Retina (tissue), 1 donor: ENCODE results near the gene EBF3.

Experiments used
- DNase-seq: peaks from one replicate; pipeline ENCODE4 v3.0.0-alpha.2; 2016

EBF3 gene

DNA sequence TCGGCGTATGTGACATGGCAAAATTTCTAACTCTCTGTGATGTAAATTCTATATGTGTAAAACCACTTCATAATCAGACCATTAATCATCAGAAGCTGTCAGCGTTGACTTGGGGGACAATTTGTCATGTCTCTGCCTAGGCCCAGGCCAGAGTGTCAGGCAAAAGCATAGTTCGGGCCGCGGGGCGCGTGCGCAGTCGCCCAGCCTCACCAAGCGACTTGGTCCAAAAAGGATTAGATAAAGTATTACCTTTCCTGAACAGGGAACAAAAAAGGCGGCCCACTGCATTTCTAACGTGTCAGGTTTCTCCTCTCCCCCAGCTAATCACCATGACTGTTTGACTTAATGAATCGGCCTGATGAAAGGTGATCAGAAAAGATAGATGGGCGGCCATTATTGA lies 114.2 kb downstream of the EBF3 start:
- DNase-seq = no peak

DNA sequence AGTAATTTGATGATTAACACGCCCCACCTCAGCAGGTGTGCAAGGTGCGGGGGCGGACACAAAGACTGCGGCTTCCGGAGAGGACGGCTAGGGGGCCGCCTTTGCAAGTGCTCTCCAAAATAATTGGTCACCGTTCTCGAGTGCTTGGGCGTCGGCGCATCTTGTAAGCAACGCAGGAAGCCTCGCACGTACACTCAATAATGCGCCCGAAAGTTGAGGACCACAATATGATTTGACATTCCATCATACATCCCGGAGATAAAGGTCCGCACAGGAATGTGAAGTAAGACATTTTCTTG lies 114.7 kb downstream of the EBF3 start:
- no peak for DNase-seq

DNA sequence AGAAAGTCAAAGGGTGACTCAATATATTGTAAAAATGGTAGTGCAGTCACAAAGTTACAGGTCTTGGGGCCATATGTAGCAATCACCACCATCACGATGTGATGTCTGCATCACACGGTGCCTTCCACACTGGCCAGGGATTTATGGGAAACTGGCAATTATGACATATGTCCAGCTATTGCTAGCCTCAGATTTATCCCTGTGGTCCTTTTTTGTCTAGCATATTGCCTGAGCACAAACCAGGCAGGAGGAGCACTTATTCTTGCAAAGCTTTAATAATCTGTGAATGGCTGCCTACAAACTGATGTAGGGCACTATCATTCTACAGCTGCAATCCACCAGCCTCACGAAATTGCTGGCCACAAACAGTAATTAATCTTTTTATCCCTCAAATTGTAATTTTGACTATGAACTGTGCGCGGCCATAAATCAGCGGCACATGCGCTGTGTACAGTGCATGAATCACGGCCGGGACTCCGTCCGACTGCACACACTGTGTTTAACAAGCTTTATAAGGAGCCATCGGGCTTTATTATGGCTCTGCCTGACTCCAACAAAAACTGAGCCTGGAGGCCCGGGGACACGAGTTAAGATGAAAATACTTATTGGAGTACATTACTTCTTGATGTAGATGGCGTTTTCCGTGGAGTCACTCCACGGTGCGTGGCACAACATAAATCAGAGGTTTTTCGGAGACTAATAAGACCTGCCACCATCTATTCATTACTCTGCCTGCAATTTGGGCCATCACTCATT lies 115.2 kb downstream of the EBF3 start:
- no peak for DNase-seq

DNA sequence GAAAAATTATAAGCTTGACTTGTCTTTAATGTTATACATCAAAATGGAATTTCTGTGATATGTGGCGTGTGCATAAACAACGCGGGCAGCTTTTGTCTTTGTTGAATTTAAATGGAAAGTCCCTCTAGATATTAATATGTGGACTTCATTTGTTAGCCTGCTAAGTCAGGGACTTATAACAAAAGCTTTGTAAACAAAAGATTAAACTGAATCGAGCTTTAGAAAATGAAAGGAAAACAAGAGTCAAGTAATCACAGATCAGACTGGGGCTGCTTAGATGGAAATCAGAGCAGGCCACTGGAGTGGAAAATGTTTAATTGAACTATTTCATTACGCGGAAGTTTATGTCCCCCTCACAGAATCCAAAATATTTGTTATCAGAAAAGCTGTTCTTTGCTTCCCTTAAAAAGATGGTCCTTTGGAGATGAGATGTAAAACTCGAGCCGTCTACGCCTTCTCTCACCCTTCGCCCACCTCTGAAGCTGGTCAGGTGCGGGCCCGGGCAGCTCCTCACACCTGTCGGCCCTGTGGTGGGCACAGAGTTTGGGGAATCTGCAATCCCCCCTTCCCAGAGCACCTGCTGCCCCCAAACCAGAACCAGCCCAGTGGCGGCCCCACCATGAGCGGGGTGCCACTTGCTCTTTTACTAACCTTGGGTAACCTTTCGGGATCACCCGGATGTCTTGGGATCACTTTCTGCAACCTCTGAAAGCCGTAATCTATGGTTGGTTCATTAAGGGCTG lies 116.2 kb downstream of the EBF3 start:
- DNase-seq = no peak

DNA sequence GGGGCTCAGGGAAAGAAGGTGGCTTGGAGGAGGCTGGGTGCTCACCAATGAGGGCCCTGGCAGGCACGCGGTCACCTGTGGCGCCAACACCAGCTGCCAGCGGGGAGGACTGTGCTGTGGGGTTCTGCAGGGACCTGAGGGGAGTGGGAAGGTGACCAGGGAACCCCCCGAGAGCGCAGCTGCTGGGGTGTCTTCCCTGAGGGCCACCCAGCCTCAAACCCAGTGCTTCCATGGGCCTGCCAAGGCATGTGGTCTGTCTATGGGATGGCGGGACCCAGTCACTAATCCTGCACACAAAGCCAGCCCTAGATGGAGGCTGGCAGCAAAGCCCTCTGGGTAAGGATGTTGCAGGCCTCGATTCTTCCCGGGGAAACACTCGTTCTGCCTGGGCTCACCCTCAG lies 117.1 kb downstream of the EBF3 start:
- no peak for DNase-seq

DNA sequence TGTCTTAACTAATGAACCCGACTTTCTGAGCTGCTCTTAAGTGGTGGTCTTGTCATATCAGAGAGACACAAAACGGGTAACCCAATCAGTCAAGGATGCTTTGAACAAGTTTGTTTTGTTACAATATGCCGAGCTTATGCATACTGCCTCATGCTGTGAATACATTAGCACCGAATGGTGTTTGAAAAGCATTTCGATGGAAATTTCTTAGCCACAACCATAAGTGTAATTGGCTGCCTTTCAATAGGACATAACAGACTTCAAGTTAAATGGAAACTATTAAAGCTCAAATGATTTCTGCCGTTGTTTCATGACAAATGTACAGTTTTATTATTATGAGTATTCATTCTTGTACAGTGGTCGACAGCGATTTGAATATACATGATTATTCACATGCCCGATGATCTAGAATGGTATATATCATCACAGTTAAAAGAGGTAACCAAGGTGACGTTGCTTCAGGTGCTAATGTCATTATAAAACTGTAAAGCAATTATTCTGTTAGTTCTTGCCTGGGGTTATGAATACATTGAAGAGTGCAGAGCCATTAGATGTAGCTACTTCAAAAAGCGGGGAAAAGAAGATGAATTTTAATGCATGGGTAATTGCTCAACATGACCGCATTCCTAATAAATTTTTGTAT lies 118.8 kb downstream of the EBF3 start:
- DNase-seq = no peak

DNA sequence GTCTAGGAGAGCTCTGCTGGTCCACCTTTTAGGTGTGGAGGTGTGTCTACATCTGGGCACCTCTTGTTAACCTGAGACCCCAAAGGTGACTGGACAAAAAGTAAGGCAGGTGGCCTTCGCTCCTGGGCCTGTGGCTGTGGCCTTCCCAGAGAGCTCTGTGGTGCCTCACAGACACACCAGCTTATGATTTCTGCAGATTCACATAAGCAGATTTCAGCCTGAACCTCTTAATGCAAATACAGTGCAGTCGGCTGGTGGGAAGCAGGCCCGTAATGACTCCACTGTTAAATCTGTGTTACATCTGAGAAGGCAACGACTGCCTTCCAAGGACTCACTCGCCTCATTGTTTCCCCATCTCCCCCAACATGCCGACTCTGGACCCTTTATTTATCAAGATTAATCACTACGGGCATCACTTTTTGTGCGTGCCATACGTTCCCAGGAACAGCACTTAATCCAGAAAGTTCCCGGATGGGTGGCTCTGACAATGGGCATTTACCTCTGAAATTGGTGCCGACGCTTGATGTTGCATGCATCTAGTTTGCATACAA lies 119.8 kb downstream of the EBF3 start:
- no peak for DNase-seq

DNA sequence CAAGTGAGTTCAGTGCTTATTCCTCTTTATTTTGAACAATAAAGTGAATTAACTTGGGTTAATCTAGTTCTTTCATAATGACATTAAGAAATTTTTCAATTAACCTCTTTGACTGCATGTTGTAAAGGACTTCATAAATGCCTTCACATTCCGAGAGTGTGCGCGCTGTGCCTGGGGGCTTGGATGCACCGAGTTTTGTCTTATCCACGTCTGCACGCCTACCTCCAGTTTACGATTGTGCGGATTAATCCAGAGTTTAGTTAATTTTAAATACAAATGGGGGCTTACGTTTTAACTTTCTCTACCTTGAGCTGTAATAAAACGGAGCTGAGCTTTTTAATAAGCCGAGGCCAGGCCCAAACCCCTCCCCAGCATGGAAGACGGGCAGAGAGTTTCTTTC lies 120.4 kb downstream of the EBF3 start:
- no peak for DNase-seq

DNA sequence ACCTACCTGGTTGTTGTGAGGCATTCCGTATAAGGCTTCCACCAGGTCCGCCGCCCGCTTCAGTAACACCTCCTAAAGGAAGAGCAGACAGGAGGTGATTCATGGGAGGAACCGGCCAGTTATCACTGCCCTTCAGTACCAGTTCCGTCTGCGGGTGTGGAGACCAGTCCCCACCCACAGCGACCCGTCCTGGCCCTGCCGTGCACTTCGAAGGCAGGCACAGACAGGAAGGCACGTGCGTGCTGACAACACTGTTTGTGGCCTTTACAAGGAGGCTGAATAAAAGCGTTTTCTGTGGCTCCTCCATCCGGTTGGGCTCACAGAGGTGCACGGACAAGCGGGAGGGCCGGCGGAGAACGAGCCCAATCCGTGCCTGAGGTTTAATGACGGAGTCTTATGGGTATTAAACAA lies 120.9 kb downstream of the EBF3 start:
- no peak for DNase-seq

DNA sequence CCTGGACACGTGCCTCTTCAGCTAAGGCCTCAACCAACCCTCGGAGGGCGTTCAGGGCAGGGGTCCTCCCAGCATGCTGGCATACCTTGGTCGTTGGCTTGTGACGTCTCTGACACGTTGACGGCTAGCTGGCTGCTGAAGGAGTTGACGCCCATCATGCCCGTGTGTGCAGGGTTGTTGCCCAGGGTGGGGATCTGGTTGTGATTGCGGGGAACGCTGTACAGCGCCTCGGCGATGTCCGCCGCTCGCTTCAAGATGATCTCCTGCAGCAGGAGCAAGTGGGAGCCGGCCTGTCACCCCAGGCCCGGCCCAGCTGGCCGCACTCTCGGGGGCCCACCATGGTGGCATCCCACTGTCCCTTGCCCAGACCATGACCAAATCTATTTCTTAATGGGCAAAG lies 122.0 kb downstream of the EBF3 start:
- no peak for DNase-seq

DNA sequence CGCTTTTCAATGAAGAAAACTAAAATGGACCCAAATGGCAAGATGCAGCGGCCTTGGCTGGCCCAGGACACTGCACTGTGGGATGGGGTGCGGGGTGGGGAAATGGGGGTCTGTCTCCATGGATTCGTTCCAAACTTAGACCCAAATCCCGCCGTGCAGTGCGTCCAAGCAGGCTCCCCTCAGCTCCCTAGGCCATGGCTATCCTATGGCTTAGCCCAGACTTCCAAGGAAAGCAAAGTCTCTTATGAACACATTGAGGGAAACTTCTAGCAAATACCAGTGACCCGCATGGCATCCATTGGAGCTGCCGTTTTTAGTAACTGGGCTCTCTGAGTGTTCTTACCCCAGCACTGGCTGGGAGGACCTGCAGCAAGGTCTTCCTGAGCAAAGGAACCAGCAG lies 122.5 kb downstream of the EBF3 start:
- DNase-seq = no peak

DNA sequence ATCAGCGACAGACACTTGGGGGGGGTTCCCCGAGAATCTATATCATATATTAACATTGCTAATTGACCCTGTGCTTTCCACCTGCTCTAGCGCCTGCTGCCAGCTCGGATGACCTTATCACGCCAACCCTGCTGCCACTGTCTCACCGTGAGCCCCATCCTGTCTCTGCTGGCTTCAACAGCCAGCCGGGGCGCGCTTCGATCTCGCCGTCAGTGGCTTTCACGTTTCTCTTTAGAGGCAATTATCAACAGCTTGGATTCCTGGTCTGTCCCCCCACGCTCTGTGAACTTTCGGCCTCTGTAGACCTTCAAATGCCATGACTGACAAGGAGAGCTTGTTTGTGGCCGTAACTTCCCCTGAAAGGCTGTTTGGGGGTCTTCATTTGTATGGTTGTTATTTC lies 123.0 kb downstream of the EBF3 start:
- no peak for DNase-seq

DNA sequence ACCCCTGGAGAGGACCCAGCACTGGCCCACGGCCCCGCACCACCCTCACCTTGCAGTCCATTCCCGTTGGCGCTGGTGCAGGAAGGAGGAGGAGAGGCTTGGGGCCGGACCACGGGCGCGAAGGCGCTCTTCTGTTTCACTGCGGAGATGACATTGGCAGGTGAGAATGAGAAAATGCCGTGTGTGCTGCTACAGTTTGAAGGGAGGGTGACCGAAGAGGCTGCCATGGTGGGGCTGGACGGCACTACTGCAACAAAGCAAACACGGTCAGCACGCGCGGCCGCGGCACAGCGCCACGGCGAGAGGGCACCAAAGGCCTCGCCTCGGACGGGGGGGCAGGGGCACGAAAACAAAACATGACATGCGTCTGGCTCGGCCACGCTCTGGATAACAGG lies 123.9 kb downstream of the EBF3 start:
- DNase-seq = no peak

DNA sequence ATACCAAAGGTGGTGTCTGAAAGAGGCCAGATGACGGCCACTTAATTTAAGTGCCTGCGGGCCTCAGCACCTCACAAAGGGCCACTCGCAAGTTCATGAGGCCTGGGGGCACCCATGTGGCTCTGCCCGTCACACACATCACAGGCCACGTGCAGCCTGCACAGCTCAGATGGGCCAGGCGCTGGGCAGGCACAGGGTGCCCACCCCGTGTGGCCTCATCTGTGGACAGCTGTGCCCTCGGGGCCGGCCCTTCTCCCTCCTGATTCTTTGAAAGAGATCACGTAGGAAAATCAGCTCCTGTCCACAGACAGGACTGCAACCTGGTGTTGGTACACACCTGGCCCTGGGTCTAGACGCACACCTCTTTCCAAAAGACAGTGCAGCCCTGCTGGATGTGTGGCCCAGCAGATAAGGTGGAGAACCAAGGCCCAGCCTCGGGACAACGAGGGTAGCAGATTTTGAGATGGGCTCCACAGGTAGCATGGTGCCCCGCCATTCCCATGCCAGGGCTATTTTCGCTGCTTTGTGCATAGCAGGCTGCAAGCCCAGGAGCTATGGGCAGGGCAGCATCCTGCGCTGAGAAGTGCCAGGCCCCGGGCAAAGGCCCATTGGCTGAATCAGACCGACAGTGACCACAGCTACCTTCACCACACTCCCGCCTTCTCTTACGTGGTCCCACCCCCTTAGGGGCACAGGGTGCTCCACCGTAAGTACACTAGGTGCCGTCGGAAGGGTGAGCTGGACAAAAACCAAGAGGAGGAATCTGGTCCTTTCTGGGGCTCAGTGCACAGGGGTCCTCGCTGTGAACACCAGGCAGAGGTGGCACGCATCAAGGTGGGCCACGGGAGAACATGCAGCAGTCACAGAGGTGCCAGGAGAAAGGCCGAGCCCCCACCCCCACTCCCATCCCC lies 124.5 kb downstream of the EBF3 start:
- DNase-seq = no peak

DNA sequence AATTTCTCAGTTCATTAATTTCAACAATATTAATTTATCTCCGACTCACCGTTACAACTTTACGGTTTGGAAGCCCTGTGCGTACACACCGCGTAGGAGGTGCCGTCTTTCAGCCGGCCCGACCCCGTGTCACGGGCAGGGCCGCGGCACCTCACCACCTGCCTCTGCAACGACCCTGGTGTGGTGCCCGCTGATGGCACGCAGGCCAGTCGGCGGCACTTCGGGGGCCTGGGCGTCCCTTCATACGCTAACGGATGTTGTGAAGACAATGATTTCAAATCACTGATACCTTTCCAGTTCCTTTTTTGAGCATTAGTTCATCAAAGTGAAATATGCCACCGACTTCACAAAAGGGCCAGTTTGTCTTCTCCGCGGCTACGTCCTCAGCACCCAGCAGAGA lies 125.3 kb downstream of the EBF3 start:
- DNase-seq = no peak

DNA sequence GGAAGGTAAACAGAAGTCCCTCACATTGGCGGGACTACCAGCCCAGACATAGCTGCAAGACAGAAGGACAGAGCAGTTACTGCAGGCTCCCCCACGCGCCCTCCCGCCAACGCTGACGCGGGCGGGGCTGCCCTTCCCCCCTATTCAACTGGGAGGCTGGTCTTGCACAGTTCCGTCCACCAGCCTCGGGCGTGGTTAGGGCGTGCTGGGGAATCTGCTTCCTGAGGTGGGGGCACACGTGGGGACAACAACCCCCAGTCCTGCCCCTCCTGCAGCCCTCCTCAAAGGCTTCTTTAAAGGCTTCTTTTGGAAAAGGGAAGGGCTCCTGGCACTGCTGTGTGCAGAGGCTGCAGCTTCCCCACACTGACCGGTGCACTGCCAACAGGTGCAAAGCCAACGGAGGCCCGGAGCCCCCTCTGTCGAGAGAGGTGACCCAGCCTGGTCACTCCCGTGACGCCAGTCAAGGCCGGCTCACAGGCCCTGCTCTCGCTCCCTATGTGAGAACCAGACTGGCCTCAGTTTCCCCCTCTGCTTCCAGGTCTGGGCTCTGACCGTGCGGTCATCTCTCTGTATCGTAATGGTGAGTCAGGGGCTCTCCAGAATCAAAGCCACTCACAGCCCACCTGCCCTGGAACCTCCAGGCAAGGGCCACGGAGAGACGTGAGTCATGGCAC lies 126.0 kb downstream of the EBF3 start:
- DNase-seq = no peak

DNA sequence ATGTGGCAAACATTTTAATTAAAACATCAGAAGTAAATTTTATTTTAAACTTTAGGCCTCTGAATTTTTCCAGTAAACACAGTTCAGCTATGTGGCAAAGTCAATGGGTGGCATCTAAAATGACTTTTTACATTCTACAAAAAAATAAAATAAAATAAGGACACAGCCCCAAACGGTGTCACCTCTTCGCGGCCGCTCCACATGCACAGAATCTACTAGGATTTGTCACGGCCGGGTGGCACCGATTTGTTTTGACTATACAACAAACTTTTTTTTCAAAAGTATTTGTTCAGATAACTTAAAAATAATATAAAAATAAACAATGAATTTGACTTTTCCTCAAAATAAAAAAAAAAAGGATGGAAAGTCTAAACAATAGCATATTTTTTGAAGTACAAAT lies 127.8 kb downstream of the EBF3 start:
- no peak for DNase-seq

DNA sequence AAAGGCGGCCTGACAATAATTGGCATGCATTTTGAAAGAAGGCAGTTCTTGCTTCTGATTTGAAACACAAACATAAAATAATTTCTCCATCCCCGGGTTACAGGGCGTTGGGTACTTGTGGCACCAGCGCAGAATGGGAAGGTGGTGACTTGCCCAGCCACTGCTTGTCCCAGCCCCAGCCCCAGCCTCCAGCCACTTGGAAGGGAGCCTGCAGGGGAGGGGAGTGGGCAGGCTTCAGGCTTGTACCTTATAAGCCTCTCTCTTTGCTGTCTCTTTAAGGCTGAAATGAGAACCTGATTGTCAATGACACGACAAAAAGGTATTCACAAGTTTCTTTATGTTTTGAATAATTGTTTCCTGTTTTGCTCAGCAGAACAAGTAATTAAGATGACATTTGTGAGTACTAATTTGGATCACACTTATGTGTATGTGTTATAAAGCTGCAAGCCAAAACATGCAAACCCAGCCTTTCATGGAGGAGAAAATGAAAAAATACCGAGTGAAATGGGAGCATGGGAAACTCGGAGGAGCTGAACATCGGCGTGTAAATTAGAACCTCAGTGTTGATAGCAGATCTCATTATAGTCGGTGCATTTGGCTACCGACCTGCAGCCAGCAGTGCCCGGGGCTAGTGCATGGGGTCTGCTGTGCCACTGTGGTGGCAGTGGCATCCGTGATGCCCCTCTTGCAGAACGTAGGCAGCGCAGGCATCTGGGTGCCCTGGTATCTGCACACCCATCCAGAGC lies 129.9 kb downstream of the EBF3 start:
- DNase-seq = no peak

DNA sequence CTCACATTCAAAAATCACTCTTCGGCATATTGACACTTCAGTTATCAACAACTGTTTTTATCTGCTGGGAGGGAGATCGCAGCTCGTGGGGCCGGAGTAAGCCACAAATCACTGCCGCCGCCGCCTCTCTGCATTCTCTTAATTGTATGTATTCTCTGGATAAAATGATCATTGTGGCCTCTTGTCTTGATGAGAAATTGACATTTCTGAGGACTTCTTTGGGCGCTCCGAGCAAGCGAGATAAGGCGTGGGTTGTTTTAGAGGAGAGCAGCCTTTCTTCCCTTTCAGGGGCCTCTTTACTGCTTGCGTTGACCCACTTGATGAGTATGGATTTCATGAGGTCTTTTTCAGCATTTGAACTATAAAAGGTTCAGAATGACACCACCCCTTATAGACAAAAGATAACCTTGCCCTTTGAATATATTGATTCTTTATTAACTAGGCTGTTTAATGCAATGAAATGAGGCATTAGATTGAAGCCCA lies 130.6 kb downstream of the EBF3 start:
- DNase-seq = no peak

DNA sequence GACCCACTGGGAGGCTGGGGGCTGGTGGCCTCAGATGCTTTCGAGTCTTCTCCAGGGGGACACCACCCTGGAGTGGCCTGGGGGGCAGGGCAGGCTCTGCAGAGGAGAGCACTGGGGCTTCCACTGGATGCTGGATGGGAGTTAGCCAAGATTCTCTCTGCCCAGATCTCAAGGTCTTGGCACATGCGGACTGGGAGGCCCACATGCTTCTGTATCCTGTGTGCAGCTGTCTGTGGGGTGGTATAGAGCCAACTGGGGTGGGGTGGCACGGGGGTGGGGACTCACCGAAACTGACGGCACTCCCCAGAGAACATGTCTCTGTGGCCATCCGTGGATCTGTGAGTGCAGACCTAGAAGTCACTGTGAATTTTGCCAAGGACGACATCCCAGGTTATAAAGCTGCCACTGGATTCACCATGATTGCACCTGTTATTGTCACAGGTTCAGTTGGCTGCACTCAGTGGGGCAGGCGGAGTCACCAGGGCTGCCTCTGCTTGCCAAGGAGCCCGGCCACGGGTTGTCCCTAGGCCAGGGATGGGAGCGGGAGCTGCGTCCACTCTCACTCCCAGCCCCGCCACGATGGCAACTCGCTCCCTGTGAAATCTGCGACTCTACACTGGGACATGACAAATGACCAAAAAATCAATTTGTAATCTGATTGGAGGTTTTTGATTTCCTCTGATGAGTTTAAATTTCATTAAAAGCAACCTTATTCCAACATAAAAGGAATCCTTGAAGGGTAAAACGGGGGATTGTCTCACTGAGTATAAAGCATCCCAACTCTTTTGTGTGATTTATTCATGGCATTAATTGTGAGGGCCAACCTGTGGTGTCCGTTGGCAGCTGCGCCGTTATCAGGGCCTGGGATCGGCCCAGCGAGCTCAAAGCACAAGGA lies 131.3 kb downstream of the EBF3 start:
- DNase-seq = no peak
